NT2/D1 (cell line): ENCODE data around the gene HMHB1.

Source experiments
- YY1 ChIP-seq: IDR thresholded peaks from 2 replicates; pipeline ENCODE4 v1.6.1; 2011; ENCODE audit not compliant: insufficient read length, insufficient read depth
- ZNF274 ChIP-seq: IDR thresholded peaks from 2 replicates; pipeline ENCODE4 v1.6.1; 2011; ENCODE audit warnings: mild to moderate bottlenecking, low read depth, low read length

GRCh38 chr5:143772621-143773020, 39.3 kb upstream of the HMHB1 start:
- TF ChIP-seq ZNF274 (no peak), YY1 (no peak)
